NCI-H1694 treated with DMSO at 0.1 percent for 48 hours (cell line): Measurements from ENCODE around the gene MMP24.
"Not testable (repeated sequence)": the region's sequence is repeated elsewhere in the genome, so short reads cannot be mapped to it uniquely, and the experiment has no call there.

ENCODE experiments used
- DNase-seq: peaks from one replicate; lab custom pipeline; 2025; lab: John Stamatoyannopoulos, UW

Gene MMP24

DNA sequence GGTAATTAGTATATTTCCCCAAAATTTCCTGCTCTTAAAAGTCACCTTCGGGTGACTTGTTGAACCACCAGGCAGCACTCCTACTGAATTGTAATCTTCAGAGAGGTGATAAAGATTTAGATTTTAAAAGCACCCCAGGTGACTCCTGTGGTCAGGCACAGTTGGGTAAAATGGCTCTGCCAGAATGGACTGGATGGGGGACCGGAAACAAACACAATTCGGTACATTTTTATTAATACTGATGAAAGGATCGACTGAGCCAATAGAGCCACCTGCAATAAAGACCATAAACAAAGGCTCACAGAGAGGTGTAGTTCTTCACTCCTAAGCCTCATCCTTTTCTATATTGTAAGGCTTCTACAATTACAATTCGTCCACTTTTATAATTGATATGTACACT is 85.3 kb downstream of the MMP24 start:
- DNase-seq = no peak

GRCh38 chr20:35312318-35312717 is 85.8 kb downstream of the MMP24 start:
- no peak for DNase-seq

GRCh38 chr20:35314816-35315631 is 88.5 kb downstream of the MMP24 start:
- DNase-seq = no peak

- DNase-seq = not testable (repeated sequence)
These were observed 89.1 kb downstream of the MMP24 start for GRCh38 chr20:35315632-35316020.

- no peak for DNase-seq
These were observed 89.6 kb downstream of the MMP24 start for GRCh38 chr20:35316086-35316485.

GRCh38 chr20:35317416-35318210 is 91.1 kb downstream of the MMP24 start:
- no peak for DNase-seq

DNA sequence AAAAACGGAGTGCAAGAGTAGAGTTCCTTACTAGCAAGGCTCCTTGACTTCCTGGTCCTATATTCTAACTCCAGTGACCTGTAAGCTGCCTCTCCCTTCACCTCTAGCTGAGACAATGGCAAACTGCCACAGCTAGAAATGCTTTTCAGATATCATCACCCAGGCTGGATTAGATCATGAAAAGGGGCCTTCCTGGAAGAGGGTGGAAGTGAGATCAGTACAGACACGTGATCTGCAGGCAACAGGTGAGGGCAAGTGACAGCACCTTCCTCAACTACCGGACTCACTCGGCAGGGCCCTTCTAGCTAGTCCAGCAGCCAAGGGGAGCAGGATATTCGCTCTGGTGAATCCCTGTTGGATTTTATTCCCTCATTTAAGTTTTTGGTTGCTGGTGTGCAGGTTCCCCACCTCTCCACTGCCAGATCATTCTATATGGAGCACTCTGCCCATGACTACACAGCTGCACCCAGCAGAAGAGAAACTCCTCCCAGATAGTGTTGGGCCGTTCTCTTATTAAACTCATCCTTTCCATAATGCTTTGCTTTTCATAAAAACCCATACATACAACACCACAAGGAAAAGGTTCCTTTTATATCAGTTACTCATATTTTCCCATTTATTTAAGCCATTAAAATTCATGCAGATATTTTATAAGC is 92.1 kb downstream of the MMP24 start:
- DNase-seq = no peak

GRCh38 chr20:35319192-35319870 is 92.8 kb downstream of the MMP24 start:
- no peak for DNase-seq

- no peak for DNase-seq
These were observed 93.3 kb downstream of the MMP24 start for GRCh38 chr20:35319871-35320197.

DNA sequence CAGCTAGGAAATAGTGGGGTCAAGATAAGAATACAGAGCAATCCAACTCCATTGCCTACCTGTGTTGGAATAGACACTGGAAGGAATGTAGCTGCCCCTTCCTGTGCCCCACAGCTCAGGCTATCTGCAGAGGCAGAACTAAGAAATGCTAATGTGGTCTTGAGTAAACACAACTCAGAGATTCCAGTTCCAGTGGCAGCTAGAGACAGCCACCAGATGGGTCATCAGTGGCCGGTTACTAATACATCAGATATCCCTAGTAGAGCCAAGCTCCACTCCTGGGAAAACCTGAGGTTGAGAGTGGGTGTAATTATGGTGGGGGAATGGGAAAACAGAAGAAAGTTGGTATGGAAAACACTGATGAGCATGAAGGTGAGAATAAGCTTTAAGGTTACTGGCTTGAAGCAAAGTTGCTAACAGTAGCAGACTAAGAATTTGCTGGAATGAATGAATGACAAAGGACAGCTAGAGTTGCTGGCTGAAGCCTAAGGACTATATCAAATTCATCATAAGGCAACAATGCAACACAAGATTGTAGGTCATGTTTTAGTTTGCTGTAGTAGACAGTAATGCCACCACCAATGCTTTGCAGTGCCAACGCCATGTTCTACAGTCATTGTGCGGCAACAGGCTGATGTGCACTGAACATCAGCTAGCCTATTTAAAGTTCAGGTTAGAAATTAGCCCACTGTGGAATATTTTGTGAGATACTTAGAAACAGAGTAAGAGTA is 94.1 kb downstream of the MMP24 start:
- no peak for DNase-seq

- no peak for DNase-seq
These were observed 98.9 kb downstream of the MMP24 start for GRCh38 chr20:35325401-35325800.

- DNase-seq = no peak
These were observed 99.7 kb downstream of the MMP24 start for GRCh38 chr20:35326021-35326739.
